Measurements from ENCODE around the gene EMP1. TPM values are rescaled to one million over a fixed set of nuclear protein-coding genes. Genes with fewer than 3 reads are reported as not detected.

EMP1 gene
- total and polyA plus RNA-seq, 2 donors (not counting 3 experiments of a cell fraction or from before 2014, with no cell fraction given) = 265 to 528 TPM

DNA sequence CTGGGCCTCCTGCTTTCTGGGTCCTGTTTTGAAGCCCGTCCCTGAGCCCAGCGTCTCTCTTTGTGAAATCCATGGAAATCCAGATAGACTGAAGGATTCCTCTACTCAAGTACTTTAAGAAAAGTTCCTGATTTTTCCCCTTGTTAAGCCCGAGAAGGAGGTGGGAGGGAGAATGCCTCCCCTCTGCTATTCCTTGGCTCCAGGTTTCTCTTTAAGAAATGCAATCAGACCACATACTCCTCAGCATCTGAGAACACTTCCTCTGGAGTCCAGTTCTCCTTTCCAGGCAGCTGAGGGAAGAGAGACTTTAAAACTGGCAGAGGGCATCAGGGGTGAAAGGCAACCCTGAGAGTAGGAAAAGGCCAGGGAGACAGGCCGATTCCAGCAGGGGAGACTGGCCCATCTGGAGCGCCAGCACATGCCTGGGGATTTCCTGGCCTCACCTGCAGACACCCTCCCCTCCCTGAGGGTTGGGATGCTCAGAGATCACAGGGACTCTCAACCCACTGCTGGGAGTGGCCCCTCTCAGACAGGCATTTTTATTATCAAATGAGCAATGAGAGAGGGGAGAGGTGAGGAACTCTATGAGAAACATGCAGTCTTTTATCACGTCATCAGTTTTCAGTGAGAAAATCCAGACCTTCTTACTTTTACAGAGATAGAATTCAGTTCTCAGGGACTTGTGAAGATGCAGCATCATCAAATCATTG lies 2.0 kb upstream of the EMP1 start:
- no peaks in the 10 kb centered on the region for H3K9me1 ChIP-seq (replicated peaks; ENCODE audit: control insufficient read depth, extremely low read depth, insufficient read depth, low read length)
- H2AFZ ChIP-seq (ENCODE audit: low read depth, low read length) = no peak overlapping the region
- CTCF ChIA-PET = interaction anchor here (2.3 kb wide), 1 partner anchor 17 kb away, joined by 20 read pairs; no protein-coding TSS in a partner anchor
- no peak overlapping the region for H3K4me3 ChIP-seq (replicated peaks in 1 of 3; ENCODE audit: insufficient read depth in 1 of 3, low read depth in 1 of 3, low read length in 3 of 3)
- H3K79me2 ChIP-seq (ENCODE audit: control insufficient read depth, insufficient read depth, low read length) = peaks cover 30% of the 10 kb centered on the region
- no peaks in the 10 kb centered on the region for H3K27me3 ChIP-seq (ENCODE audit: control insufficient read depth in 2 of 2, insufficient read depth in 2 of 2, low read length in 2 of 2)
- no peaks in the 10 kb centered on the region for H3K9me3 ChIP-seq (replicated peaks; ENCODE audit: control insufficient read depth, insufficient read depth, low read length)
- no peak overlapping the region for H3K4me2 ChIP-seq (ENCODE audit: insufficient read depth, low read length)
- no peak overlapping the region for H3K9ac ChIP-seq (replicated peaks; ENCODE audit: extremely low read depth, insufficient read depth, low read length)
- H3K4me1 ChIP-seq (ENCODE audit: control insufficient read depth, extremely low read depth, insufficient read depth, low read length) = peaks cover 17% of the 10 kb centered on the region
- DNase-seq (ENCODE audit: low read depth, low spot score) = no peak
- intact Hi-C loops (cut with micrococcal nuclease) (no loop called here), dilution Hi-C loops (cut with MboI; ENCODE audit: extremely low pct_ligation_motif_present, low sequenced_read_pairs) (no loop called here)
- BruUV-seq (replicated peaks) = no TSS peak
- no peak overlapping the region for H3K27ac ChIP-seq (ENCODE audit: insufficient read depth, low read depth, low read length)
- TF ChIP-seq JUN (IDR thresholded peaks at IDR 0.05; ENCODE audit: borderline replicate concordance, insufficient read depth, insufficient read length, low read depth) = no peak
- TF ChIP-seq, protein P1, sequence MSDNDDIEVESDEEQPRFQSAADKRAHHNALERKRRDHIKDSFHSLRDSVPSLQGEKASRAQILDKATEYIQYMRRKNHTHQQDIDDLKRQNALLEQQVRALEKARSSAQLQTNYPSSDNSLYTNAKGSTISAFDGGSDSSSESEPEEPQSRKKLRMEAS (IDR thresholded peaks at IDR 0.05; ENCODE audit: insufficient read depth, insufficient read length) = no peak
- TF ChIP-seq POLR2AphosphoS5 (IDR thresholded peaks at IDR 0.05; ENCODE audit: insufficient read depth, low read depth, low read length) = no peak
- no peak for TF ChIP-seq POLR2A (IDR thresholded peaks at IDR 0.05; ENCODE audit: low read depth, low read length)
- no peak for TF ChIP-seq EZH2 (IDR thresholded peaks at IDR 0.05; ENCODE audit: borderline replicate concordance, low read depth, low read length, severe bottlenecking)
- TF ChIP-seq, protein P2, sequence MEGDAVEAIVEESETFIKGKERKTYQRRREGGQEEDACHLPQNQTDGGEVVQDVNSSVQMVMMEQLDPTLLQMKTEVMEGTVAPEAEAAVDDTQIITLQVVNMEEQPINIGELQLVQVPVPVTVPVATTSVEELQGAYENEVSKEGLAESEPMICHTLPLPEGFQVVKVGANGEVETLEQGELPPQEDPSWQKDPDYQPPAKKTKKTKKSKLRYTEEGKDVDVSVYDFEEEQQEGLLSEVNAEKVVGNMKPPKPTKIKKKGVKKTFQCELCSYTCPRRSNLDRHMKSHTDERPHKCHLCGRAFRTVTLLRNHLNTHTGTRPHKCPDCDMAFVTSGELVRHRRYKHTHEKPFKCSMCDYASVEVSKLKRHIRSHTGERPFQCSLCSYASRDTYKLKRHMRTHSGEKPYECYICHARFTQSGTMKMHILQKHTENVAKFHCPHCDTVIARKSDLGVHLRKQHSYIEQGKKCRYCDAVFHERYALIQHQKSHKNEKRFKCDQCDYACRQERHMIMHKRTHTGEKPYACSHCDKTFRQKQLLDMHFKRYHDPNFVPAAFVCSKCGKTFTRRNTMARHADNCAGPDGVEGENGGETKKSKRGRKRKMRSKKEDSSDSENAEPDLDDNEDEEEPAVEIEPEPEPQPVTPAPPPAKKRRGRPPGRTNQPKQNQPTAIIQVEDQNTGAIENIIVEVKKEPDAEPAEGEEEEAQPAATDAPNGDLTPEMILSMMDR (IDR thresholded peaks at IDR 0.05; ENCODE audit: extremely low read depth in 1 of 2, insufficient read depth in 1 of 2, low read depth in 1 of 2, low read length in 2 of 2) = no peak
- no peak for TF ChIP-seq FOS (IDR thresholded peaks at IDR 0.05; ENCODE audit: borderline replicate concordance, insufficient read depth, low read length)
- no peak for TF ChIP-seq MYC (IDR thresholded peaks at IDR 0.05; ENCODE audit: low read depth, low read length)
- TF ChIP-seq GATA2 (IDR thresholded peaks at IDR 0.05; ENCODE audit: insufficient read depth, insufficient read length, low read depth, low read length) = no peak
- POLR2A ChIA-PET = no interaction called here
- FAIRE-seq = no peak
- H3K36me3 ChIP-seq (ENCODE audit: control insufficient read depth in 2 of 2, extremely low read depth in 1 of 2, insufficient read depth in 2 of 2, low read length in 2 of 2) = no peaks in the 10 kb centered on the region
- H4K20me1 ChIP-seq (replicated peaks; ENCODE audit: control insufficient read depth, extremely low read depth, insufficient read depth, low read length) = no peaks in the 10 kb centered on the region

Measured in endothelial cell of umbilical vein (primary cell).